ENCODE data around the gene PSMC5.

- TF ChIP-seq CTCF (IDR thresholded peaks at IDR 0.05; ENCODE audit: low read length) = no peak
- no peak for TF ChIP-seq EZH2 (IDR thresholded peaks at IDR 0.05; ENCODE audit: borderline replicate concordance, low read length)
These were observed 6.6 kb downstream of the PSMC5 start for GRCh38 chr17:63833741-63834373.

Measured in OCI-LY1 (cell line).